GM10248 (cell line): ENCODE results near the gene AMPD2.

Experiments
- CTCF ChIA-PET: fragments of 300-600 bp; sonication (Branson Sonifier 250); formaldehyde crosslinking; extraction: SDS; loops from one replicate; lab custom pipeline; 2021; ENCODE audit warnings: antibody characterized with exemption; lab: Yijun Ruan, JAX
- POLR2A ChIA-PET: fragments of 350-650 bp; sonication (Branson Sonifier 250); formaldehyde crosslinking; extraction: SDS; loops from one replicate; lab custom pipeline; 2020; ENCODE audit warnings: antibody characterized with exemption; lab: Yijun Ruan, JAX
- DNase-seq: peaks from one replicate; pipeline ENCODE4 v3.0.0; 2012; ENCODE audit errors: extremely low spot score
- CTCF ChIP-seq: IDR thresholded peaks from 2 replicates; pipeline ENCODE4 v1.5.1; 2012; ENCODE audit warnings: mild to moderate bottlenecking, low read depth; ENCODE audit errors: extremely low read depth, missing control alignments, control extremely low read depth

AMPD2 gene

GRCh38 chr1:109635862-109636200, 16.2 kb downstream of the AMPD2 start:
- ChIA-PET POLR2A (no interaction called here), CTCF (interaction anchor here (1.2 to 16.8 kb wide), 8 partner anchors 10 to 348 kb away, joined by 4 to 370 read pairs (median 10); partner anchors contain the start of gene AHCYL1)
- DNase-seq = no peak

GRCh38 chr1:109636201-109636952, 16.7 kb downstream of the AMPD2 start:
- CTCF ChIA-PET = interaction anchor here (1.0 to 16.8 kb wide), 11 partner anchors 10 to 418 kb away, joined by 3 to 370 read pairs (median 7); partner anchors contain the start of gene AHCYL1
- POLR2A ChIA-PET = no interaction called here
- TF ChIP-seq CTCF = no peak
- DNase-seq = no peak

More at GRCh38 chr1:109635862-109636200, 16.2 kb downstream of the AMPD2 start:
- no peak for TF ChIP-seq CTCF

GRCh38 chr1:109637446-109637845, 17.8 kb downstream of the AMPD2 start:
- no peak for DNase-seq
- ChIA-PET POLR2A (no interaction called here), CTCF (interaction anchor here (1.0 to 16.8 kb wide), 11 partner anchors 8 to 417 kb away, joined by 3 to 370 read pairs (median 10); partner anchors contain the start of genes AHCYL1, AMPD2, GNAT2 and GSTM4)
- no peak for TF ChIP-seq CTCF

GRCh38 chr1:109639063-109639840, 19.6 kb downstream of the AMPD2 start:
- no peak for DNase-seq
- ChIA-PET CTCF (interaction anchor here (0.7 to 16.8 kb wide), 63 partner anchors 11 to 449 kb away, joined by 3 to 370 read pairs (median 7); partner anchors contain the start of genes AHCYL1, AMPD2, GNAI3 and GNAT2), POLR2A (interaction anchor here (0.6 to 1.2 kb wide), 2 partner anchors 14 to 32 kb away, joined by 4 to 6 read pairs; no protein-coding TSS in a partner anchor)
- no peak for TF ChIP-seq CTCF

- TF ChIP-seq CTCF = no peak
- no peak for DNase-seq
- ChIA-PET CTCF (interaction anchor here (0.5 to 16.8 kb wide), 95 partner anchors 11 to 477 kb away, joined by 3 to 370 read pairs (median 4); partner anchors contain the start of genes AHCYL1, AMPD2, ATXN7L2 and GNAI3), POLR2A (interaction anchor here (1.1 to 1.8 kb wide), 3 partner anchors 15 to 344 kb away, joined by 4 to 5 read pairs (median 5); partner anchors contain the start of genes AHCYL1 and GNAI3)
Observed at GRCh38 chr1:109639841-109640184, 20.2 kb downstream of the AMPD2 start.
